HCT116 (cell line): ENCODE measurements around the gene MIDN. TPM values are rescaled to one million over a fixed set of nuclear protein-coding genes. Genes with fewer than 3 reads are reported as not detected.

Experiments
- ATAC-seq: fragments of 200-7000 bp; cut with Tn5 transposase; 2 replicates; pipeline ENCODE4 v1.9.1; 2020; ENCODE audit warnings: mild to moderate bottlenecking, moderate library complexity
- BruUV-seq: library from RNA; stranded (reverse); fragments of 400-500 nt; replicated peaks from 2 replicates; lab custom pipeline; 2021; lab: Mats Ljungman, UMichigan
- CTCF ChIA-PET: fragments of 300-600 bp; sonication (Branson Sonifier 250); formaldehyde crosslinking; loops from one replicate; lab custom pipeline; 2021; ENCODE audit warnings: antibody characterized with exemption; lab: Charles Lee
- POLR2A ChIA-PET: fragments of 300-600, 350-600 bp; sonication (Branson Sonifier 250); formaldehyde crosslinking; loops from one replicate; lab custom pipeline; 2021; ENCODE audit warnings: antibody characterized with exemption; lab: Charles Lee
- RAD21 ChIA-PET, 2 experiments: fragments of 300-600 bp; sonication (Branson Sonifier 250); formaldehyde crosslinking; loops; one replicate each; lab custom pipeline; 2023; ENCODE audit warnings: low total read pairs in 2 of 2; ENCODE audit not compliant: uncharacterized antibody in 2 of 2, unreplicated experiment in 2 of 2, low non-redundant PET in 1 of 2; lab: Charles Lee
- DNase-seq: peaks from one replicate; pipeline ENCODE4 v3.0.0-alpha.2; 2010; ENCODE audit warnings: low read depth, low spot score
- H2AFZ ChIP-seq: fragments of 200-600 bp; shearing (Covaris generic), sonication (generic); 2 replicates; pipeline ENCODE4 v1.6.1; 2017; ENCODE audit warnings: low read depth, mixed run types, mixed read lengths, antibody characterized with exemption, low read length; ENCODE audit not compliant: poor library complexity, severe bottlenecking
- H3K27ac ChIP-seq: 2 replicates; pipeline ENCODE4 v1.5.1; 2012; ENCODE audit warnings: low read depth, low read length
- H3K27me3 ChIP-seq: fragments of 200-600 bp; sonication (generic); 2 replicates; pipeline ENCODE4 v1.6.1; 2016; ENCODE audit warnings: mixed run types, low read length, mixed read lengths; ENCODE audit not compliant: insufficient read depth
- H3K36me3 ChIP-seq, 2 experiments: fragments of 200-500 bp in 1 of 2; fragments of 200-600 bp in 1 of 2; sonication (Bioruptor generic) in 1 of 2; sonication (generic) in 1 of 2; 2 replicates each; pipeline versions ENCODE4 v1.5.1 to v1.6.1; 2014 to 2016; ENCODE audit warnings: low read length in 2 of 2, inconsistent platforms in 1 of 2, mixed read lengths in 1 of 2, mixed run types in 1 of 2; ENCODE audit not compliant: insufficient read depth in 2 of 2, control insufficient read depth in 1 of 2
- H3K4me1 ChIP-seq, 2 experiments: fragments of 200-600 bp in 1 of 2; sonication (generic) in 1 of 2; 2 replicates each; pipeline versions ENCODE4 v1.5.1 to v1.6.1; 2012 to 2017; ENCODE audit warnings: low read length in 2 of 2, inconsistent platforms in 1 of 2, mild to moderate bottlenecking in 1 of 2, mixed read lengths in 1 of 2, mixed run types in 1 of 2, moderate library complexity in 1 of 2; ENCODE audit not compliant: insufficient read depth in 2 of 2, control insufficient read depth in 1 of 2
- H3K4me2 ChIP-seq: fragments of 200-600 bp; sonication (generic); 2 replicates; pipeline ENCODE4 v1.6.1; 2017; ENCODE audit warnings: mixed run types, low read length, mixed read lengths
- H3K4me3 ChIP-seq, 2 experiments: fragments of 200-600 bp in 1 of 2; sonication (generic) in 1 of 2; replicated peaks in 1 of 2; 2 replicates each; pipeline ENCODE4 v1.5.1; 2011 to 2016; ENCODE audit warnings: low read length in 2 of 2, control low read depth in 1 of 2, low read depth in 1 of 2, mild to moderate bottlenecking in 1 of 2, mixed read lengths in 1 of 2, mixed run types in 1 of 2
- H3K79me2 ChIP-seq: fragments of 200-600 bp; sonication (generic); 2 replicates; pipeline ENCODE4 v1.6.1; 2017; ENCODE audit warnings: mild to moderate bottlenecking, mixed run types, low read length, moderate library complexity, mixed read lengths; ENCODE audit not compliant: insufficient read depth
- H3K9ac ChIP-seq: fragments of 200-600 bp; sonication (generic); 2 replicates; pipeline ENCODE4 v1.6.1; 2016; ENCODE audit warnings: low read length, mixed read lengths
- H3K9me2 ChIP-seq: fragments of 200-600 bp; sonication (generic), shearing (Covaris generic); 2 replicates; pipeline ENCODE4 v1.6.1; 2017; ENCODE audit warnings: mixed run types, mild to moderate bottlenecking, moderate library complexity; ENCODE audit not compliant: insufficient read depth
- H3K9me3 ChIP-seq, 2 experiments: fragments of 200-500 bp in 1 of 2; fragments of 200-600 bp in 1 of 2; sonication (Bioruptor generic) in 1 of 2; sonication (generic) in 1 of 2; 2 replicates each; pipeline ENCODE4 v1.6.1; 2014 to 2017; ENCODE audit warnings: low read length in 2 of 2, mixed read lengths in 2 of 2, inconsistent platforms in 1 of 2, low read depth in 1 of 2, mild to moderate bottlenecking in 1 of 2, mixed run types in 1 of 2, moderate library complexity in 1 of 2; ENCODE audit not compliant: control insufficient read depth in 1 of 2, insufficient read depth in 1 of 2
- H4K20me1 ChIP-seq: fragments of 200-600 bp; sonication (generic), shearing (Covaris generic); 2 replicates; pipeline ENCODE4 v1.6.1; 2017; ENCODE audit warnings: mixed run types, mild to moderate bottlenecking, moderate library complexity; ENCODE audit not compliant: insufficient read depth
- CEBPB ChIP-seq: IDR thresholded peaks from 2 replicates; pipeline ENCODE4 v1.6.1; 2012; ENCODE audit warnings: low read depth
- EGR1 ChIP-seq: IDR thresholded peaks from 2 replicates; pipeline ENCODE4 v1.6.1; 2012; ENCODE audit warnings: low read depth
- ELF1 ChIP-seq: IDR thresholded peaks from 2 replicates; pipeline ENCODE4 v1.6.1; 2012; ENCODE audit warnings: low read depth, borderline replicate concordance
- FOSL1 ChIP-seq: IDR thresholded peaks from 2 replicates; pipeline ENCODE4 v1.6.1; 2012; ENCODE audit warnings: low read depth
- JUND ChIP-seq: IDR thresholded peaks from 2 replicates; pipeline ENCODE4 v1.6.1; 2012
- POLR2A ChIP-seq: IDR thresholded peaks from 2 replicates; pipeline ENCODE4 v1.7.0; 2011; ENCODE audit warnings: borderline replicate concordance; ENCODE audit not compliant: insufficient read depth, insufficient read length; ENCODE audit errors: extremely low read depth
- POLR2AphosphoS5 ChIP-seq: IDR thresholded peaks from 2 replicates; pipeline ENCODE4 v1.6.1; 2011; ENCODE audit warnings: mild to moderate bottlenecking, low read depth, low read length, moderate library complexity
- SIN3A ChIP-seq: IDR thresholded peaks from 2 replicates; pipeline ENCODE4 v1.6.1; 2012; ENCODE audit warnings: low read depth
- TCF7L2 ChIP-seq: IDR thresholded peaks from 2 replicates; pipeline ENCODE4 v1.7.0; 2011; ENCODE audit warnings: borderline replicate concordance, inconsistent platforms; ENCODE audit not compliant: insufficient read depth, insufficient read length; ENCODE audit errors: extremely low read depth
- ZBTB33 ChIP-seq: IDR thresholded peaks from 2 replicates; pipeline ENCODE4 v1.6.1; 2011; ENCODE audit warnings: mild to moderate bottlenecking, low read length, moderate library complexity; ENCODE audit not compliant: insufficient replicate concordance; ENCODE audit errors: extremely low read depth
- ZFX ChIP-seq: fragments of 450-650 bp; IDR thresholded peaks from 2 replicates; pipeline ENCODE4 v1.6.1; 2017
- intact Hi-C: fragments of 100-400 bp; cut with micrococcal nuclease; formaldehyde crosslinking; loops from 2 replicates; pipeline ENCODE4 v1.10.0; 2022
- total RNA-seq: library from RNA; stranded (reverse); gene quantifications from one replicate; pipeline ENCODE4 v1.2.1, GENCODE V29; 2021; ENCODE audit not compliant: unreplicated experiment
- TF ChIP-seq, protein P1 (sequence below): IDR thresholded peaks from 2 replicates; pipeline ENCODE4 v1.6.1; 2012

MIDN gene
- total RNA-seq, 1 experiment from 2014 or later, result 146 TPM

- Histone ChIP-seq H3K27me3 (no peaks in the 10 kb centered on the region), H3K4me2 (peak overlapping the region; percentile 21; the same call in 1 of the 2 replicates)
Measured at GRCh38 chr19:1290703-1291651, 42.6 kb downstream of the MIDN start.

More at GRCh38 chr19:1290703-1291651, 42.6 kb downstream of the MIDN start:
- ATAC-seq (no peak; the same call in 1 of the 2 replicates), DNase-seq (no peak)
- Histone ChIP-seq H3K4me3 (no peak overlapping the region), H4K20me1 (no peaks in the 10 kb centered on the region), H2AFZ (no peak overlapping the region), H3K79me2 (no peaks in the 10 kb centered on the region), H3K27ac (no peak overlapping the region; the same call in 1 of the 2 replicates), H3K9me3 (no peaks in the 10 kb centered on the region), H3K4me1 (peaks cover 17 to 28% of the 10 kb centered on the region in 2 experiments), H3K9me2 (no peaks in the 10 kb centered on the region), H3K9ac (no peak overlapping the region), H3K36me3 (no peaks in the 10 kb centered on the region)
- ChIA-PET POLR2A (interaction anchor here (0.7 kb wide), 1 partner anchor 44 kb away, joined by 4 read pairs; no protein-coding TSS in a partner anchor), RAD21 (no interaction called here), CTCF (no interaction called here)
- intact Hi-C loops, result no loop called here
- TF ChIP-seq CEBPB, result no peak
- TF ChIP-seq SIN3A, result no peak
- TF ChIP-seq ZBTB33, result no peak
- no peak for TF ChIP-seq FOSL1
- no peak for TF ChIP-seq TCF7L2
- no peak for TF ChIP-seq POLR2A
- no peak for TF ChIP-seq EGR1
- TF ChIP-seq ZFX, result no peak
- TF ChIP-seq JUND, result no peak
- TF ChIP-seq, protein P1, sequence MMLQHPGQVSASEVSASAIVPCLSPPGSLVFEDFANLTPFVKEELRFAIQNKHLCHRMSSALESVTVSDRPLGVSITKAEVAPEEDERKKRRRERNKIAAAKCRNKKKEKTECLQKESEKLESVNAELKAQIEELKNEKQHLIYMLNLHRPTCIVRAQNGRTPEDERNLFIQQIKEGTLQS, result no peak
- no peak for TF ChIP-seq POLR2AphosphoS5
- no peak for TF ChIP-seq ELF1
- BruUV-seq, result no TSS peak
